ELF-1 (cell line): ENCODE results near the gene HOXA1.

Source experiments
- DNase-seq: peaks from one replicate; pipeline ENCODE4 v3.0.0-alpha.2; 2016; ENCODE audit warnings: low read depth, low spot score

Gene HOXA1

DNA sequence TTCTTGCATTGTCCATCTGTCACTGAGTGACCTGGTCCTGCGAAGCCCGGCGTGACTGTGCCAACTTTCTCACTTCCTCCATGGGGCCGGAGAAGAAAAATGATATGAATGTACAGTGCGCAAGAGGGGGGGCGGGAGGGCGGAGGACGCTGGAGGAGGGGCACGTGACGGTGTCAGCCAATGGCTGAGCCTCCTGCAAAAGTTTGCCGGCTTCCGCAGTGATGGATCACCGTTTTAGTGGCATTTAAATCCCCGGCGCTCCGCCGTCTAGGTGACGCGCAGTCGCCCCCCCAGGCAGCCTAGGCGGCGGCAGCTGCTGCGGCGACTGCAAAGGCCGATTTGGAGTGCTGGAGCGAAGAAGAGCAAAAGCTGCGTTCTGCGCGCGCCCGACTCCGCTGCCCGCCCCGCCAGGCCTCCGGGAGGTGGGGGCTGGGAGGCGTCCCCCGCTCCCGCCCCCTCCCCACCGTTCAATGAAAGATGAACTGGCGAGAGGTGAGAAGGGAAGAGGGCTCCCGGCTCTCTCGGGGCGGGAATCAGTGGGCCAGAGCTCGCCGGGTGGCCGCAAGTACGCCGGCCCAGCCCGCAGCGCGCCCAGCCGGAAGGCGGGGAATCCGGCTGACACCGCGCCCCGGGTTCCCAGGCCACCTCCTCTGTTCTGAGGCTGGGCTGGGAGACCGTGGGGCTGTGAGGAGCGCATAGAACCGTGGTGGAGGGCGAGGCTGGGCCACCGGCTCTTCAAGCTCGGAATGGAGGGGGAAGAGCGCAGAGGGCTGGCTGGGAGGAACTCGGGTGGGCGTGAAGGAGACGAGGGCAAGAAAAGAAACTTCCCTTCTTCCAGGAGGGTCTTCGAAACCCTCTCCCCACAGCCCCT lies at the start of gene HOXA1:
TSS of gene HOXA1 (minus strand) at position 104 of the 871 bp plus-strand sequence. CDS start at position 16, 88 bp downstream.
- peak; percentile 96 for DNase-seq

DNA sequence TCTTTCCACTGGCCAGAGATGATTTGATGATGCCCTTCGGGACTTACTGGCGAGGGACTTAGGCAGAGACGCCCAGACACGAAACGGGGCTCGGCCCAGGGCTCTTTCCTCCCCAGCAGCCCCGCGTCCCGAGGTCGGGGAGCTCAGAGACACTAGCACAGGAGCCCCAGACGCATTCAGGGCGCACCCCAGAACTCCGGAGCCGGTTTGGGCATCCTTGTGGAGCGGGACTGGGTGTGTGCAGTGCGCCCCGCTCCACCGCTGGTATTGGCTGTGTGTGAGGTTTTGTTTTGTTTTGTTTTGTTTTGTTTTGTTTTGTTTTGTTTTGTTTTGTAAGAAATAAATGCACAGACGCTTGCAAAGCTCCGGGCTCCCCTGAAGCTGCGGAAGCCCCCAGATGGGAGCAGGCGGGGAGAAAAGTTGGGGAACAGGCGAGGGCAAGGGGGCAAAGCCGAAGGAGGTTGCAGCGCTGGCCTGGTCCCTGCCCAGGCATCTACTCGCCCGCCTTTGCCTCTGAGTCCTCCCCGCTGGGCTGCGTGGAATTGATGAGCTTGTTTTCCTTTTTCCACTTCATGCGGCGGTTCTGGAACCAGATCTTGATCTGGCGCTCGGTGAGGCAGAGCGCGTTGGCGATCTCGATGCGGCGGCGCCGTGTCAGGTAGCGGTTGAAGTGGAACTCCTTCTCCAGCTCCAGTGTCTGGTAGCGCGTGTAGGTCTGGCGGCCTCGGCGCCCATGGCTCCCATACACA lies 49.5 kb upstream of the HOXA1 start:
- peak; percentile 43 for DNase-seq

DNA sequence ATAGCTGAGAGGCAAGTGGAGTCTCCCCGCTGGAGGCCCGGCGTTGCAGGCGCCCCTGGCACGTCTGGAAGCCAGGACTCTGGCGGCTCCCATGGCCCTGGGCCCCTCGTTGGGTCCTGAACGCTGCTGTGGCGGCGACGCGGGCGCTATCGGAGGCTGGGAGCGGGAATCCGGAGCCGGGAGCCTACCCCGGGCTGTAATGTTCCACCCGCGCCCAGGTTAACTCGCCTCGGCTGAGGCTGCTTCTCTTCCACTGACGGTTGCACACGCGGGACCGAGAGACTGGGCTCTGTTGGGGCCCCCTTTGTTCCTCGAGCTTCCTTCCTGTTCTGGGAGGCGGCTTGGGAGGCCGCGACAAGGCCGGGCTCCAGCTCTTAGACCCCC lies 49.0 kb upstream of the HOXA1 start:
- peak; percentile 45 for DNase-seq

DNA sequence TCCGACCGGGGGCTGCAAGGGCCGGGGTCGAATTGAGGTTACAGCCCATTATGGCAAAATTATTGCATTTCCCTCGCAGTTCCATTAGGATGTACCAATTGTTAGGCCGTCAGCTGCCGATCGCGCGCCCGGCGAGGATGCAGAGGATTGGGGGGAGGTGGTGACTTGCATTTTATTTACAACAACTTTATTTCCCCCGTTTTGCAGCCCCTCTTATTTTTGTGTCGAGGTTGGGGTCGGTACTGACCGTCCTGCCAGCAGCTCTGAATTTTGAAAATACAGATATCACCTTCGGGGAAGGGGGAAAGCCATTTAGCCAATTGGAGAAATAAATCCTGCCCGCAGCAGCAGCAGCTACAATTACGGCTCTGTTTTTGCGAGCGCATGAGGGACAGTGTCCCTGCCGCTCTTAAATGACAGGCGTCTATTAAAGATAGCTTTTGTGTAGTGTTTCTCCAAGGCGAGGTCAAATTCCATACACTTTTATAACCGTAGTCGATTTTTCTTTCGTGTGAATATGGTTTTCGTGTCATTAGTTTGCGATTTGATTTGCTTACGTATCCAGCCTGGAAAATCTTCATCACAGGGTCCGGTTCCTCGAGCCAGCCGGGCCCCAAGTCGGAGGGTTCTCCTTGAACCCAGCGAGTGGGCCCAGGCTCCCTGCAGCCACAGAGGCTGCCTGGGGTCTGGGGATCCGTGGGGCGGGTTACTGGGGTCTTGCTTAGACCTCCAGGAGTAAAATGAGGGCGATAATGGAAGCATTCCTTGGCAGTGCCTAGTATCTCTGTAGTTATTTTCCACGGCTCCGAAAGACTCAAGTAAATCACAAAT lies 48.4 kb upstream of the HOXA1 start:
- DNase-seq, result peak; percentile 24

DNA sequence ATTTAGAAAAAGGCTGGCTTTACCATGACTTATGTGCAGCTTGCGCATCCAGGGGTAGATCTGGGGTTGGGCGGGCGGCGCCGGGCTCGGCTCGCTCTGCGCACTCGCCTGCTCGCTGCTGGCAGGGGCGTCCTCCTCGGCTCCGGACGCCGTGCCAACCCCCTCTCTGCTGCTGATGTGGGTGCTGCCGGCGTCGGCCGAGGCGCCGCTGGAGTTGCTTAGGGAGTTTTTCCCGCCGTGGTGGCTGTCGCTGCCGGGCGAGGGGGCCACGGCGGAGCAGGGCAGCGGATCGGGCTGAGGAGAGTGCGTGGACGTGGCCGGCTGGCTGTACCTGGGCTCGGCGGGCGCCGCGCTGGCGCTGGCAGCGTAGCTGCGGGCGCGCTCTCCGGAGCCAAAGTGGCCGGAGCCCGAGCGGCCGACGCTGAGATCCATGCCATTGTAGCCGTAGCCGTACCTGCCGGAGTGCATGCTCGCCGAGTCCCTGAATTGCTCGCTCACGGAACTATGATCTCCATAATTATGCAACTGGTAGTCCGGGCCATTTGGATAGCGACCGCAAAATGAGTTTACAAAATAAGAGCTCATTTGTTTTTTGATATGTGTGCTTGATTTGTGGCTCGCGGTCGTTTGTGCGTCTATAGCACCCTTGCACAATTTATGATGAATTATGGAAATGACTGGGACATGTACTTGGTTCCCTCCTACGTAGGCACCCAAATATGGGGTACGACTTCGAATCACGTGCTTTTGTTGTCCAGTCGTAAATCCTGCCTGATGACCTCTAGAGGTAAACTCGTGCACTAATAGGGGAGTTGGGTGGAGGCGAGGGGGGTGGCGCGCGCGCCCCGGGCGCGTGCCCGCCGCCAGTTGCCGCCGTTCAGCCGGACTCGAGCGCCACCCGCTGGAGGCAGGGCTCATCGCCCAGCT lies 47.5 kb upstream of the HOXA1 start, which contains the start of gene HOXA5:
TSS of gene HOXA5 (minus strand) at position 659 of the 927 bp plus-strand sequence. CDS start at position 585, 74 bp downstream.
- peak; percentile 96 for DNase-seq

DNA sequence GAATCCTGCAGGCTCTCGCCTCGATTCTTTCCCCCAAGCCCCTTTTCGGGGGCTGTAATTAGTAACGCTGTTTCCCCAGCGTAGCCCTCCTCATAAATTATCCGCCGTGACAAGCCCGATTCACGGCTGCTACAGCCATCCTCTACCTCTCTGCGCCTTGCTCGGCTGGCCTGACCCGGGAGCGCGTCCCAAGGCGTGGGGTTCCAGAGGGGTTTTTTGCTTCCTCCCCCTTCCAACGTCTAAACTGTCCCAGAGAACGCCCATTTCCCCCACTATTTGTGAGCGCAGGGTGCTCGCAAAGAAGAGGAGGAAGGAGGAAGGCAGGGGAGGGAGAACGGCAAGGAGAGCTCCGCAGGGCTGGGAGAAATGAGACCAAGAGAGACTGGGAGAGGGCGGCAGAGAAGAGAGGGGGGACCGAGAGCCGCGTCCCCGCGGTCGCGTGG lies 46.8 kb upstream of the HOXA1 start:
- DNase-seq, result no peak

DNA sequence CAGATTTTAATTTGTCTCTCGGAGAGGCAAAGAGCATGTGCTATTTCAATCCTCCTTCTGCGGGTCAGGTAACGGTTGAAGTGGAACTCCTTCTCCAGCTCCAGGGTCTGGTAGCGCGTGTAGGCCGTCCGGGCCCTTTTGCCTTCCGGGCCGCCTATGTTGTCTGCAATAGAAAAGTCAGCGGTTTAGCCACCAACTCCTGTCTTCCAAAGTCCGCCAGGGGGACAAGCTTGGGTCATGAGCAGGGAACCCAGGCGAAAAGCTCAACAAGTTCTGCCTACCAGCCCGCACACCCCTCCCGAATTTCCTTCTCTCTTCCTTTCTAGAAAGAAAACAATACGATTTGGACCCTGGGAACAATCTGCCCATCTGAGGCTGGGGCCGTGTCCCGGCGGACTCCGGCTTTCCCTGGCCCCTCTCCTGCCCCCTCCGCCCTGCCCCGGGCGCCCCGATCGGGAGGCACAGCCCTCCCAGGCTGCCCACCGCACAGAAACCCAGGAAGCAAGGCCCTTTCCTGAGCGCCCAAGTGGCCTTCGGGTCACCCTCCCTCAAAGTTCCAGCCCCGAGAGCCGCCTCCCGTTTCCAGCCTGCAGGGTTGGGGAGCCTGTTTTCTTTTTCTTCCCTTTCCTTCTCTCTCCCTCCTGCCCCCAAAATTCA lies 46.3 kb upstream of the HOXA1 start:
- peak; percentile 83 for DNase-seq

DNA sequence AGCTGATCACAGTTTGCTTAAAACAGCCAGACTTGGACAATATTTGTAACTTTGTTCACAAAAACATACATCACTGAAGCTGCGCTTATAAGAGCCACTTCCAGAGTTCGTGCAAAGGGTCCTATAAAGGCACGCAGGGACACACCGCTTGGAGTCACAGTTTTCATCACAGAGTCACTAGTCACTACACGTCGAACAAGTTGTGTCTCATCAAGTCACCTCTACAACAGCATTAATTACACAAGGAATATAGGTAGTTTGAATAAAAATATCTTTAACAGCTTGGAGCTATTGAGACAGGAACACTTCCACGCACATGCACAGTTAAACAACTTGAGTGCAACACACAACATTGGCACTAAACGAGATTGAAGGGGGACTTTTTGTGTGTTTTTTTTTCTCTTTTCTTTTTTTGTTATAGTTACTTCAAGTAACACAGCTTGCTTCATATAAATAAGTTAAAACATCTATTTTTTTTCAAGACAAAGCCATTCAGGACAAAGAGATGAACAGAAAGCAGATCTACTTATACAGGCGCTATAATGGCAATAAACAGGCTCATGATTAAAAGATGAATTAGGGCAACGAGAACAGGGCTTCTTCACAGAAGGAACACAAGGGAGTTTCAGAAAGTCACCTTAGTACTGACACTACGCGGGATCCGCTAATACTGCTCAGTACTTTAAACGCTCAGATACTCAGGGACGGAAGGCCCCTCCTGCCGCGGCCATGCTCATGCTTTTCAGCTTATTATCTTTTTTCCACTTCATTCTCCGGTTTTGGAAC lies 45.5 kb upstream of the HOXA1 start:
- no peak for DNase-seq

DNA sequence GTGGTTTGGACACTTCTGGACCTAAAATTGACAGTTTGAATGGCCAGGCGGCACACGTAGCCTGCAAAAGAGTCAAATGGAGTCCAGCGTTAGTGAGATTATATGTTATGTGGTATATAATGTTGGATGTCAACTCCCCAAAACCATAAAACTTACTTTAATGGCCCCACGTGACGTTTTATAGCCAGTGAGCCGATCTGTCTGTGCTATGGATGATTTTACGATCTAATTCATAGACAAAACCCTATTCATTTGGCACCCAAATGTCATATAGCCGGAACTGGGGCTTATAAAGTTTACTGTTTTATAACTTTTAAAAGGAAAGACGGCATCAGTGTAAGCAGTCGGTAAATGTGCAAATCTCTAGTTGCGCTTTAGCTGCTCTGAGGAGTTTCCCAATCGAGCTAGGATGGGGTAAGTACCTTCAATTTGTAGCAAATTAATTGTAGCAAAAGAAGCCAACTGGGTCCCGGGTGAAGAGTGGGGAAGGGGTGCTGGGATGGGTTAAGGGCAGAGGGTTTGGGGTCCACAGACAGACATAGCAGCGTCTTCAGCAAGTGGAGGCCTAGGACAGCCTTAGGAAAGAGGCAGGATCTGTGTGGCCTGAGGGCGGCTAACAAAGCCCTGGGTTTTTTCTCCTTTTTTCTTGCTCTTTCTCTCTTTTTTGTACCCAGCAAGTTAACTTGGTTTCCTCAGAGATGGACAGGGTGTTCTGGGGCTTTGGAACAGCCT lies 44.5 kb upstream of the HOXA1 start:
- DNase-seq, result no peak

DNA sequence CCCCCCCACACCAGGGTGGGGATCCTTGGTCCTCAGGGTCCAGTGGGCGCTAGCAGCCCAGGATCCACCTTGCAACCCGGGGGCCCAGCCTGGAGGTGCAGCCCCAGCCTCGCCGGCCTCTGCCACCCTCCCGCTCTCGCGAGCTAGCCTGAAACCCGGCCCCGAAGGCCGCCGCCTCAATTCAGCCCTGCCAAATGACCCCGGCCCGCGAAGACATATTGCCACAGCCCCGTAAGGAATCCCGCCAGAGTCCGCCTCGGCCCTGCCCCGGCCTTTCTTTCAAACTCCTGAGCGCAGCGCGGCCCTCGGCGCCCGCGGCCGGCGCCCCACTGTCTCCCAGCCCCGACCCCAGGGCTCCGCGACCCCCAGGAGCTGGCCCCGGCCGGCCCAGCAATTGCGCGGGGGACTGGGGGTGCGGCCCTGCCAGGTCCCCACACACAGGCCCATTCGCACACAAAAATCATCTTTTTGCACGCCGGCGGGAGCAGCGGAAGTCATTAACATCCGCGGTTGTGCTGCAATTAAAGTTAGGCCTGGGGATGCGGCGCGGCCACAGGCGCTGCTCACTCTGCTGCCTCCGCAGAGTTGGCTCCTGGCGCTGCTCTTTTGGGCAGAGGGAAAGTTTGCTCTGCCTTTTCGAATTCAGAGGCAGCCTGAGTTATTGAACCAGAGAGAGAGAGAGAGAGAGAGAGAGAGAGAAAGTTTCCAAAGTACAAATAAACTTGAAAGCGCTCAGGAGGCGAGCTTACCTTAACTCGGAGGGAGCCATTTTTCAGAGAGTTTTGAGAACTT lies 43.7 kb upstream of the HOXA1 start:
- peak; percentile 68 for DNase-seq

DNA sequence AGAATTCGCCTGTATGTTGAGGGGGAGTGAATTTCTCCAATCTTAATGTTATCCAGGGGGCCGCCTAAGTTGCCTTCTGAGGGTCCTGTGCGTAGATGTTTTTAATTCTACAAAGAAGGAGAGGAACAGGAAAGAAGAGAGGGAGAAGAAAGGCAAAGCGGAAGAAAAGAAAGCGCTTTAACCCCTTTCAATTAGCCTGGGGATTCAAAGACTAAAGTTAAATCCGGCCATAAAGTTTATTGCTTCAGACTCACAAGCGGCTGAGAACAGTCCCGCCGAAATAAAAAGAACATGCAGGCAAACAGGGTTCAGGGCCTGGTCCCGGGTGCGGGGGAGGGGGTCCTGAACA lies 43.2 kb upstream of the HOXA1 start:
- peak; percentile 61 for DNase-seq

DNA sequence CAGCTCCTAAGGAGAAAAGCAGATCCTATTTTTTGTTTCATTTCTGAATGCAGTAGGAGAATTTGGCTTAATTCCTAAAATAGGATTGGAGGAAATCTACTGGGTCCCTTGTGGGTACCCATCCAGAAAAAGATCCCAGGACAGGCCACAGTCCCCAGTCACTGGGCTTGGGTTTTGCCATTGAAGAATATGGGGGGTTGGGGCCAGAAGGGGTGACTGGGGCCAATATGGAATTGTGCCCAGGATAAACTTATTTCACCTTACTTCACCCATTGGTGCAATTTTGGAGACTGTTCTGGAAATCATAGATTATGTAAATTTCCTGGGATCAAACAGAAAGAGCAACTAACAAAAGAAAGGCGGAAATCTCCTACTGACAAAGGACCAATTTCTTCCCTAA lies 42.7 kb upstream of the HOXA1 start:
- no peak for DNase-seq

DNA sequence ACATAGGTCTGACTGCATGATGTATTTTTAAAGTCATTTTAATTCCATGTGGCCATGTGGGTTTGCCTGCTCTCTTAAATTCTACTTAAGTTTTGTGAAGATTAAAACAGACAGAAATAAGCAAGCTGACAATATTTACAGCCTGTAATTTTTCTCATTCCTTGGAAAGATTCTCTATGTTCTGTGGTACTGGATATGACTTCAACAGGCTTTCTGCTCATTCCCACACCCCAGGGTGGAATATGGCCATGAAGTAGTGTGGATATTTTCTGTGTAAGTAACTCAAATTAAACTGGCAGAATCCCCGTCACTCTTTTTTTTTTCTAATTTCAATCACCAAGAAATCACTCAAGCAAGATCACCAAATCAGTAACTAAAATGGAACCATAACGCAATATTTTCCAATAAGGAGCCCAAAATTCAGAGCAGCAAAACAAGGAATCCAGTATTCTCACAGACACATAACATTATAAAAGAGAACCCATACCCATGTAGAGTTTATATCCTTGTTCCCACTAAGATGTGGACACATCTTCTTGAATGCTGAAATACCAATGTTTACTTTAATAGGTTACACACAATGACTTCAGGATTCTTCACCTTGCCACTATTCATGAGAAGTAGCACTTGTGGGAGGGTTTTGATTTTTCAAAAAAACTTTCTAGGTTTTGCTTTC lies 42.0 kb upstream of the HOXA1 start:
- DNase-seq, result no peak

DNA sequence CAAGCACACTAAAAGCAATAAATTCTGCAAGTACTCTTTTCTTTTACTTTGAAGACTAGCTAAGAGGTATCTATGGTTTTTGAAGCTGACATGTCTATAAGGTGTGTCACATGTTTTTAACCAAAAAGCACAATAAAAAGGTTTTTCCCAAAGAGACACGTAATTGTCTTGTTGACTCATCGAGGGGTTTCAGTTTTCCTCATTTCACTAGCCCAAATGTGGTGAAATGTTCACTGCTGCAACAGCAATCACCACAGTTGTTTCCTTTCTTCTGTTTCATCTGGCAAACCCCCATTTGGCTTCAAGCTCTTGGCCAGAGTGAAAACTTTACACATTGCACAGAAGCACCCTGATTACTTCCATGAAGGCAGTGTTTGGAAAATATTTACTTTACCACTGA lies 38.6 kb upstream of the HOXA1 start:
- DNase-seq, result no peak

DNA sequence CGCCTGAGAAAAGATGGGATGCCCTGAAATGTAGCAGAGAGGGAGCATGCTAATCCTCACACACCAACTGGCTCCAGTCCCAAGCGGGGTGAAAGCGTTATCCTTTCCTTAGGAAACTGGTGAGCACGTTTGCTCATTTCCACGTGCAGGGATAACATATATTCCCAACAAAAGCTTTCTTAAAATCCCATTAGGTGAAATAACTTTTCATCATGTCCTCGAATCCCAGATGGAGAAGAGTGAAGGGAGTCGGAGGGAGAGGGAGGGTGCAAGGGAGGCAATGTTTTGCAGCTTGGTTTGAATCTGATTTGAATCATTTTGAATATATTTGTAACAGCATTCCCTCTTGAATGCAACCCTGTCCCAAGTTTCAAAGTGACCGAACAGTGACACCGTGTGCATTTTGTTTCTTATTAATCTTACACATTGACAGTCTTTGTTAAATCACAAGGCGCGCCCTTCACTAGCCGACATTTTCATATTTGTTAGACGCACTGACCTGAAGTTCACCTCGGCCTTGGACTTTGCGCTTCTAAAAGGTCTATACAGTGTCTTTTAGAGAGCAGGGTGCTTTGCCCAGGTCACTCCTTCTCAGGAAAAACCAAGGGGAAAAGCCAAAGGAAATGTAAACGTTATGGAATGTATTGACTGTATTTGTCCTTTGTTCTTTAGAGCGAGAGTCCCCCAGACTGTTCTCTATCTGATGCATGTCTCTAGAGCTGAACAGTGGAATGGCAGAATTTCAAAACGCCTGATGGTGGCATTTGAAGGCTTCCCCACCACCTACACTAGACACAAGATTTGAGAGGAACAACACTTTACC lies 37.8 kb upstream of the HOXA1 start:
- DNase-seq, result no peak

DNA sequence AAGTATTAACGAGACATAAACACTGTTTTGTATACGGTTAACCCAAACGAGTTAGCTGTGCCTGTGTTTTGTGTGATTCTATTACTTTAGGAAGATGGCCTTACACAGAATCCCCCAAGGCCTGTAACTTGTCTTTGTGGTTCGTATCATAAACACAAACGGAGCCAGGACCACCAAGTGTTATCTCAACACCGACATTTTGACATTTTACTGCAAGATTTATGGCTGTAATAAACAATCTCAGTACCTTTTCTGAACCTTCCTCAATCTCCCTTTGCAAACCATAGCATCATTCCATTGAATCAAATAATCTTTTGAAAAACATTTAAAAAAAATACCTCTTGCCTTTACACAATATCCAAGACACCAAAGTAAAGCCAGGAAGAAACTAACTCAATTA lies 37.2 kb upstream of the HOXA1 start:
- no peak for DNase-seq

DNA sequence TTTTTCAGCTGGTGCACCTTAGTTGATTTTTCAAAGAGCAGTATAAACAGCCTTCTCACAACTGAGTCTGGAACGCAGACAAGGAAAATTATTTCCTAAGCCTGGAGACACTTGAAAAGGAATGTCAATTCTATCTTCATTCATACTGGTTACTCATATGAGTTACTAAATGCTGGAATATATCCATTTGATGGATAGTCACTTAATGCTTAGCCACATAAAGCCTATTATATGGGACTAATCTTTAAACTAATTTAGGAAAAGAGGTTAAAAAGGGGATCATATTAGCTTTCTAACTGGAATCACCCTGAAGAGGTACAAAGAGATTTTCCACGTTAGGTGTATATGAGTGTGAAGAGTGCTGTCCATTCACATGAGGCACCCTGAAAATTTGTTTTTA lies 36.4 kb upstream of the HOXA1 start:
- no peak for DNase-seq
